ENCODE data around the gene DPP3.

Gene DPP3

DNA sequence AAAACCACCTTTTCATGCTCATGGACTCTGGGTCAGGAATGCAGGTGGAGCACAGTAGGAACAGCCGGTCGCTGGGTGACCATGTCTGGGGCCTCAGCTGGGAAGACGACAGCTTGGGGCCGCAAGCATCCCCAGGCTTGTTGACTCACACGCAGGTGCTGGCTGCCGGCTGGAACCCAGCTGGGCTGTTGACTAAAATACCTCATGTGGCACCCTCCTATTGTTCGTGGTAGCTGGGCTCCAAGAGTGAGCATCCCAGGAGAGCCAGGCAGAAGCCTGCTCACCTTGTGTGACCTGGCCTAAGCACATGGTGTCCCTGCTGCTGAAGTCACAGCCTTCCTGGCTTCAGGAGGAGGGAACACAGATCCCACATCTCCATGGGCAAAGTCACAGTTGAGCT, 9.4 kb downstream of the DPP3 start:
- DNase-seq (ENCODE audit: low read depth): no peak
- H3K4me3 ChIP-seq (ENCODE audit: control insufficient read depth, low read depth, low read length): no peak overlapping the region
- TF ChIP-seq, protein P1, sequence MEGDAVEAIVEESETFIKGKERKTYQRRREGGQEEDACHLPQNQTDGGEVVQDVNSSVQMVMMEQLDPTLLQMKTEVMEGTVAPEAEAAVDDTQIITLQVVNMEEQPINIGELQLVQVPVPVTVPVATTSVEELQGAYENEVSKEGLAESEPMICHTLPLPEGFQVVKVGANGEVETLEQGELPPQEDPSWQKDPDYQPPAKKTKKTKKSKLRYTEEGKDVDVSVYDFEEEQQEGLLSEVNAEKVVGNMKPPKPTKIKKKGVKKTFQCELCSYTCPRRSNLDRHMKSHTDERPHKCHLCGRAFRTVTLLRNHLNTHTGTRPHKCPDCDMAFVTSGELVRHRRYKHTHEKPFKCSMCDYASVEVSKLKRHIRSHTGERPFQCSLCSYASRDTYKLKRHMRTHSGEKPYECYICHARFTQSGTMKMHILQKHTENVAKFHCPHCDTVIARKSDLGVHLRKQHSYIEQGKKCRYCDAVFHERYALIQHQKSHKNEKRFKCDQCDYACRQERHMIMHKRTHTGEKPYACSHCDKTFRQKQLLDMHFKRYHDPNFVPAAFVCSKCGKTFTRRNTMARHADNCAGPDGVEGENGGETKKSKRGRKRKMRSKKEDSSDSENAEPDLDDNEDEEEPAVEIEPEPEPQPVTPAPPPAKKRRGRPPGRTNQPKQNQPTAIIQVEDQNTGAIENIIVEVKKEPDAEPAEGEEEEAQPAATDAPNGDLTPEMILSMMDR (conservative IDR thresholded peaks at IDR 0.05; ENCODE audit: control insufficient read depth, insufficient read depth, low read depth, low read length): no peak

DNA sequence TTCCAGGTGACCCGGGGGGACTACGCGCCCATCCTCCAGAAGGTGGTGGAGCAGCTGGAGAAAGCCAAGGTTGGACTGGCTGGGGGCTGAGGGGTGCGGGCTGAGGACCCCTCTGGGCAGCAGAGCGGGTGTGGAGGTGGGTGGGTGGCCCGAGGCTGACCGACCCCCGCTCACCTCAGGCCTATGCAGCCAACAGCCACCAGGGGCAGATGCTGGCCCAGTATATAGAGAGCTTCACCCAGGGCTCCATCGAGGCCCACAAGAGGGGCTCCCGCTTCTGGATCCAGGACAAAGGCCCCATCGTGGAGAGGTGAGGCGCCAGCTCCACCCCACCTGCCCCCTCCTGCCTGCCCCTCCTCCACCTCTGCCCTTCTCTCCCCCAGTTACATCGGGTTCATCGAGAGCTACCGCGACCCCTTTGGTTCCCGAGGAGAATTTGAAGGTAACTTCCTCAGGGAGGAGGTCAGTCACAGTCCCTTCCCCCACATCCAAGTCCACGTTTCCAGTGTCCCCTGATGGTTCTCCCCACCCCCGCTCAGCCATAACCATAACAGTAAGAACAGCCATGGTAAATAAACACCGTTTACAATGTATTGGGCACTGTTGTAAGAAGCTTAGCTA, 11.2 kb downstream of the DPP3 start:
- DNase-seq (ENCODE audit: low read depth): no peak
- TF ChIP-seq, protein P1 (conservative IDR thresholded peaks at IDR 0.05; ENCODE audit: control insufficient read depth, insufficient read depth, low read depth, low read length): peak; percentile 29
- H3K4me3 ChIP-seq (ENCODE audit: control insufficient read depth, low read depth, low read length): no peak overlapping the region

GRCh38 chr11:66492161-66492865, 12.1 kb downstream of the DPP3 start:
- DNase-seq (ENCODE audit: low read depth): no peak
- H3K4me3 ChIP-seq (ENCODE audit: control insufficient read depth, low read depth, low read length): no peak overlapping the region

GRCh38 chr11:66493130-66493529, 12.9 kb downstream of the DPP3 start:
- DNase-seq (ENCODE audit: low read depth): no peak
- no peak overlapping the region for H3K4me3 ChIP-seq (ENCODE audit: control insufficient read depth, low read depth, low read length)
- TF ChIP-seq, protein P1 (conservative IDR thresholded peaks at IDR 0.05; ENCODE audit: control insufficient read depth, insufficient read depth, low read depth, low read length): no peak

More at GRCh38 chr11:66492161-66492865, 12.1 kb downstream of the DPP3 start:
- TF ChIP-seq, protein P1 (conservative IDR thresholded peaks at IDR 0.05; ENCODE audit: control insufficient read depth, insufficient read depth, low read depth, low read length): no peak

DNA sequence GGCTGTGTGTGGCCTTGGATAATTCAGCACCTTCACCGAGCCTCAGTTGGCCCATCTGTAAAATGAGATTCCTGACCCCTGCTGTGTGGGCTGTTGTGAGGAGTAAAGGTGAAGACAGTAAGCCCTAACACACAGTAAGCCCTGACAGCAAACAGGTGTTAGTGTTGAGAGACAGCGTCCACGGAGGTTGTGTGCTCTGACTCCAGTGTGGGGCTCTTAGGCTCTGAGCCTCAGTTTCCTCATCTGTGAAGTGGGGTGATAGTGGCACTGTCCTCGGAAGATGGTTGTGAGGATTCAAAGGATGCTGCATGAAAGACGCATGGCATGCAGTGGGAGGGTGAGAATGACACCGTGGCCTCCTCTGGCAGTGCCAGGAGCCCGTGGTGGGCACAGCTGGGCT, 14.2 kb downstream of the DPP3 start:
- no peak for DNase-seq (ENCODE audit: low read depth)
- TF ChIP-seq, protein P1 (conservative IDR thresholded peaks at IDR 0.05; ENCODE audit: control insufficient read depth, insufficient read depth, low read depth, low read length): no peak
- H3K4me3 ChIP-seq (ENCODE audit: control insufficient read depth, low read depth, low read length): no peak overlapping the region

DNA sequence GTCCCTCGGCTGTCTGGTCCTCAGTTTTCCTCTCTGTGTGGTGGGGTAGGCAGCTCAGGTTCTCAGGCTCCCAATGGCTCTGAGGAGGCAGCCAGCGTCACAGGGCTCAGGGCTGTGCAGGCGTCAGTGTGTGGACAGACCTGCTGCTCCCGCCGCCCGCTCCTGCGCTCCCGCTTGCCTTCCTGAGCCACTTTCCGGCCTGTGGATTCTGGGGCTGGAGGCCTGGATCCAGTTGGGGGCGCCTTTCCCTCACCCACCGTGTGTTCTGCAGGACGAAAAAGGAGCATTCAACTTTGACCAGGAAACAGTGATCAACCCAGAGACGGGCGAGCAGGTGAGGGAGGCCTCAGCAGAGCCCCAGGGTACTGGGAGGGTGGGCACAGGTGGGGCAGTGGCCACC, 14.7 kb downstream of the DPP3 start:
- TF ChIP-seq, protein P1 (conservative IDR thresholded peaks at IDR 0.05; ENCODE audit: control insufficient read depth, insufficient read depth, low read depth, low read length): no peak
- no peak overlapping the region for H3K4me3 ChIP-seq (ENCODE audit: control insufficient read depth, low read depth, low read length)
- no peak for DNase-seq (ENCODE audit: low read depth)

Data from fibroblast of mammary gland (primary cell).